ENCODE measurements around the gene MPC1L.
"Not testable (repeated sequence)": the region's sequence is repeated elsewhere in the genome, so short reads cannot be mapped to it uniquely, and the experiment has no call there.

Gene MPC1L

DNA sequence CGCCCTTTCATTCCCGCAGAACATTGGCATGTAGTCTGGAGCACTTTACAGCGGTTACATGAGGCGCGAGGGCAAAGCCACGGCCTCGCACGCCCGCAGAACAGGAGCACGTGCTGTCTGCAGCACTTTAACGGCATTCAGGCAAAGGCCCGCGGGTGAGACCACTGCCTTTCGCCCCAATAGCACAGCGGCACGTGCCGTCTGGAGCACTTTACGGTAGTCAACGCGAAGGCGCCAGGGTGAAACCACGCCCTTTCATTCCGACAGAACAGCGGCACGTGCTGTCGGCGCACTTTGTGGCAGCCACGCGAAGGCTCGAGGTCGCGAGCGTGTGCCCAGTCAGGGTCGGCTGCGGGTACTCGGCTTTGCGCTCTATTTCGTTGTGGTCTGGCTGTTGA lies at the start of gene MPC1L:
TSS of gene MPC1L (plus strand) at position 290 of the 398 bp plus-strand sequence. CDS start 138 bp downstream, outside the sequence.
- DNase-seq = no peak

DNA sequence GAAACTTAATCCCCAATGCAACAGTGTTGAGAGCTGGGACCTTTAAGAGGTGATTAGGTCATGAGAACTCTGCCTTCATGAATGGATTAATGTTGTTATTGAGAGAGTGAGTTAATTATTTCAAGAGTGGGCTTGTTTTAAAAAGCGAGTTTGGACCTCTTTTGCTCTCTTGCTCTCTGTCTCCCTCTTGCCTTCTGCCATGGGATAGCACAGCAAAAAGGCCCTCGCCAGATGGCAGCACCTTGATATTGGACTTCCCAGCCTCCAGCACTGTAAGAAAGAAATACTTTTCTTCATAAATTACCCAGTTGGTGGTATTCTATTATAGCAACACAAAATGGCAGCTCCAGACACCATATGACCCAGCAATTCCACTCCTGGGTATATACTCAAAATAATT lies 49.5 kb upstream of the MPC1L start:
- peak; percentile 16 to 27 for DNase-seq

DNA sequence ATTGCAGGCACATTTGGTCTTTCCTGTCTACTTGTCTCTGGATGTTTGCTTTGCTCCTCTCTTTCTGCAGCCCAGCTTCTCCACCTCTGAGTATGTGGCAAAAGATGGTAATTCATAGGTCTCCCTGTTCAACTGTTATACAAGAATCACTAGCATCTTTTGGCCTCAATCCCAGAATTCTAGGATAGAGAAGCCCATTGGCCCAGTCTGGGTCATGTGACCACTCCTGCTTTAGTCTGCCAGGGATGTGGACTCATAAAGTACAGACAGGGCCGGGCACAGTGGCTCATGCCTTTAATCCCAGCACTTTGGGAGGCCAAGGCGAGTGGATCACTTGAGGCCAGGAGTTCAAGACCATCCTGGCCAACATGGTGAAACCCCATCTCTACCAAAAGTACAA lies 47.8 kb upstream of the MPC1L start:
- DNase-seq = not testable (repeated sequence)

DNA sequence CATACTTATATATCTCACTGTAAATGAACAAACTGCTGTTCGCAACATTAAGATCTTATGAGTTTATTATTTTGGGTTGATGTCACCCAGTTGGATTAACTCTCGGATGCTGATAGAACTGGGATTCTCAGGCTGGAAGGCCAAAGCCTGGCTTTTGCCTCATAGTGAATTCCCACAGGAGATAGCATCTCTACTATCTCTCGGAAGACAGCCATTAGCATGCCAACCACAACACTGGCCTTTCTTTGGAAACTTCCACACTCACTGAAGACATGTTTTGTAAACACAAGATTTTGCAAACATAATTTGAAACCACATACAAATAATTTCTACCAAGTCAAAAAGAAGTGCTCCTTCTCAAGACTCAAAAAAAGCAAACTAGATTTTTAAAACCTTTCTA lies 46.9 kb upstream of the MPC1L start:
- no peak for DNase-seq

DNA sequence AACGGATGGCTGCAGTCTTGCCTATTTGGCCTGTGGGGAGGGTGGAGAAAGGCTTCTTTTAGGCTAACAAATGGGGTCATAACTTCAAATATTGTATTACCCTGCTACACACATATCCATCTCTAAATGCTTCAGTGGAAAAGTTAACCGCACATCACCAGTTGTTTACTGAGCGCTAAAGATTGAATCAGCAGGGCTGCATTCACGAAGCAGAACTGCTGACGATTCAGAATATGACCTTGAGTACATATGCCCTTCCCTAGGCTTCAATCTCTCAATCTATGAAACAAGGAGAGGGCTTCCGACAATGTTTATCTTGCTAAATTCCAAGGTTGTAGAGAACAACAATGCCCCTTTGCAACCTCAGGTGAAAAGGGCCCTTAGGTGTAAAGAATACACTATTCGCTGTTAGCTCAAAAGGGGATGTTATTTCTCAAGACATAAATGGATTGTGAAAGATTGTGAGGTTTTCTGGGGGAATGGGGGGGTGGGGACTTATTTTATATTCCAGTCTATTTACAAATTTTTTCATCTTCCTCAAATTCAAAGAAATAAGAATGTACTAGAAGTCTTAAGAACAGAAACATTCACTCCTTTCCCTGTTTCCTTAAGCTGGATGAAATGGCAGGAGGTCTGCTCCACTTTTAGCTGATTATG lies 45.1 kb upstream of the MPC1L start:
- DNase-seq = no peak

DNA sequence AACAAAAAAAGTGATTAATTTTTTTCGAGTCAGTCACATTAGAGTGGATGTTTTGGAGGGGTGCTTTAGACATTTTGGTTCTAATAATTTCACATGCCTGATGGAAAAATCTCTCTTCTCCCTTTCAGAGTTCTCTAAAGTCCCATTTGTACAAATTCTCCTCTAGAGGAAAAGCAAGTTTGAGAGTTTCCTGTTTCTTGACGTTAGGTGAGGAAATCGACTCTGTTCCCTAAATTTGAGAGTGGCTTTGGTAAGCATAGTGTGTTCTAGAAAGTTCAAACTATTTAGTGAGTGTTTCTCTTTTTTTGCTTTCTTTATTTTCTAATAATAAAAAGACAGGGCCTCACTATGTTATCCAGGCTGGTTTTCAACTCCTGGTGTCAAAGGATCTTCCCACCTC lies 44.1 kb upstream of the MPC1L start:
- DNase-seq = no peak

DNA sequence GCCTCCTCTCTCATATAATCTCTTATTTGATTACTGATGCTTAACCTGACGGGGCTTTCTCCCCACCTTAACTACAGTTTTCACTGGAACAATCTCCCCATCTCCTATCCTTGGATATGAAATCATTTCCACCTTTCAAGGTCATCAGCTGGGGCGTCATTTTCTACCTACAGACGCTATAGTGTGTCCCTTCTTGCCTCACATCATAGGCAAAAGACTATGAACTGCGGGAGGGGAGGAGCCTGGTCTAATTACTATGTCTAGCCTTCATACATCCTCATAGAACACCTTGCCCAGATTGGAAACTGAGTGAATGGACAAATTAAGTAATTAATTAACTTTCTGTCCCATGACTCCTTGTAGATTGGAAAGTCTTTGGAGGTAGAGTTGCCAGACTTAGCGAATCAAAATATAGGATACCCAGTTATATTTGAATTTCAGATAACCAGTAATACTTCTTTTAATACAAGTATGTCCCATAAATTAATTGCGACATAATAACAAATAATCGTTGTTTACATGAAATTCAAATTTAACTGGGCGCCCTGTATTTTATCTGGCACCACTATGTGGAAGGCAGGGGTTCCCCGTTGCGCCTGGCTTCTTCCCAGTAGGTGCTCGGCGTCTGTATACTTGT lies 43.2 kb upstream of the MPC1L start:
- DNase-seq = no peak

DNA sequence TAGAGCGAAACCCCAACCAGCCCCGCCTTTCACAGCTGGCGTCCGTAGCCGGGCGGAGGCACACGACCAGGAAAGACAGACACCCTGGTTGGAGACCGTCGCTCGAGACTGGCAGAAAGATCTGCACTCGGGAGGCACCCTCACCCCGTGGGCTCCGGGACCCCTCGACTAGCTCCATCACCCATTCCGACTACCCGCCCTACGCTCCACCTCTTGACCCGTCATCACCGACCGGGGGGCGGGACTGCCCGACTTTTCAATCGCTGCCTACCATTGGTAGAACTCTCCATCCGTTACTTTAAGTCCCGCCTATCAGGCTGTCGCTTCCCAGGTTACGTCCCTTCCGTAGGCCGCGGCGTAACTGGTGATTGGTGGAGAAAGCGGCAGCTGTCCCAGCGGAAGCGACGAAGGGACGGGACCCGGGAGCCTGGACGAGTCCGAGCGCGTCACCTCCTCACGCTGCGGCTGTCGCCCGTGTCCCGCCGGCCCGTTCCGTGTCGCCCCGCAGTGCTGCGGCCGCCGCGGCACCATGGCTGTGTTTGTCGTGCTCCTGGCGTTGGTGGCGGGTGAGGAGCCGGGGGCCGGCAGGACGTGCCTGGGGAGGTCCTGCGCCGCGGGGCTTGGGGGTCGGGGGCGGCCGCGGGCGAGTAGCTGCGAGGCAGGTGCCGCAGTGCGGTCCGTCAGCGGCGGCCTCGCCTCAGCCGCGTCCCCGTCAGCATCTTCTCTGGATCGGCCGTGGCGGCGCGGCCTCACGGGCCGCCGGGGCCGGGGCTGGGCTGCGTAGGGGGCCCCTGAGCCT lies 42.5 kb upstream of the MPC1L start, which contains the start of gene ATP6AP2:
TSS of gene ATP6AP2 (plus strand) at position 434 of the 799 bp plus-strand sequence. CDS start at position 530, 96 bp downstream.
- DNase-seq = peak; percentile 84 to 87

DNA sequence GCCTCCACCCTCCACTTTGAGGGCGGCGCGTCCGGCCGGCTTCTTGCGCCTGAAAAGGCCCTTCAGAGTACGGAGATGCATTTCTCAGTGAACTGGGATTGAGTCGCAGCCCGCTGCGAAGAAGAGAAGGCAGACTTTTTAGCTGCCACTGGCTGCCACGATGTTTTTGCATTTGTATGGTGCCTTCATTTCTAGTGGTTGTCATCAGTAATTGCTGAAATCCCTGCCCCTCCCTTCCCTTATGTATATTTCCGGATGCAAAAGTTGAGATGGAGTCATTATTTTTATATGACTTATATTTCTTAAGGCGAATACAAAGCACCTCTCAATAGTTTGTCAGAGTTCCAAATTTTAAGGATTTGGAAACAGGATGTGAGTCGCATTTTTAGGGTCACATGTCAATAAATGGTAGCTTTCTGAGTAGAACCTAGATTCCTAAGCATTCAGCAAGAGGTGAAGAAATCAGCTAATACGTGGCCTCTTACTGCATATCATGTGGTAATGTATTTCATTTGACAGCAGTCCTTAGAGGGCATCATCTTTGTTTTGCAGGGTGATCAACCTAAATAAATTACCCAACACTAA lies 41.8 kb upstream of the MPC1L start:
- DNase-seq = no peak

DNA sequence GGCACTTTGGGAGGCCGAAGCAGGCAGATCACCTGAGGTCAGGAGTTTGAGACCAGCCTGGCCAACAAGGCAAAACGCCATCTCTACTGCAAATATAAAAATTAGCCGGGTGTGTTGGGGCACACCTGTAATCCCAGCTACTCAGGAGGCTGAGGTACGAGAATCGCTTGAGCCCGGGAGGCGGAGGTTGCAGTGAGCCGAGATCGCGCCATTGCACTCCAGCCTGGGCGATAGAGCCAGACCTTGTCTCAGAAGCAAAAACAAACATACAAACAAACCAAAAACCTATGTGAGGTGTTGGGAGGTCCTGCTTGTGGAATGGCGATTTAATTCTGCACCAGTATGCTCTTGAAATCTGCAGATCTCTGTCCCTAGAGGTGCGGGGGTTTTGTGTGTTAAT lies 41.0 kb upstream of the MPC1L start:
- DNase-seq = not testable (repeated sequence)

DNA sequence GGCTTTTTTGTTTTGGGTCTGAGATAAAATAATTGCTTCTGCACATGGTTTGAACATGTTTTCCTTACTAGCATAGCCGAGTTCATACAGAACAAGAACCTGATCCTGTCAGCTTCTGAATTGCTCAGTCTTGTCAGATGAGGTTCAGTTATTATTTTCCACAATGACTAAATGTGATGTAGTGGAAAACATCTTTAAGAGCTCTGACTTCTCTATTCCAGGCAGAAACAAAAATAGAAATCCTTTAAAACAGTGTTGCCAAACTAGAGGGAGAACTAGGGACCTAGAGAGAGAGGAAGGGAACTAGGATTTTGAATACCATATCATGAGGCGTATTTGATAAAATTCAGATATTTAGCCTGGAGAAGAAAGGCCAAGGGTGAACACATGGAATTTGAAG lies 40.4 kb upstream of the MPC1L start:
- no peak for DNase-seq

DNA sequence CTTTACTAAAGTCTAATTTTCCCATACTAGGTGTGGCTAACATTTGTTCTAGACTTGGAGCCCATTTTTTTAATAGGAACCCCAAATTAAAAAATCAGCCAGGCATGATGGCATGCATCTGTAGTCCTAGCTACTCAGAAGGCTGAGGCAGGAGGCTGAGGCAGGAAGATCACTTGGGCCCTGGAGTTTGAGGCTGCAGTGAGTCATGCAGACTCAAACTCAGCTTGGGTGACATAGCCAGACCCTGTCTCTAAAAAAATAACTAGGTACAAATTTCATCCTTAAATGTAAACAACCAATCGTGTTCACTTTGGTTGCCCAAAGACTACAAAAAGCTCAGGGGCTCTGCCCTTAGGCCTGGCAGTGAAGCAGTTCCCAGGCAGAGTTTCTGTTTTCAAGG lies 35.6 kb upstream of the MPC1L start:
- DNase-seq = not testable (repeated sequence)

DNA sequence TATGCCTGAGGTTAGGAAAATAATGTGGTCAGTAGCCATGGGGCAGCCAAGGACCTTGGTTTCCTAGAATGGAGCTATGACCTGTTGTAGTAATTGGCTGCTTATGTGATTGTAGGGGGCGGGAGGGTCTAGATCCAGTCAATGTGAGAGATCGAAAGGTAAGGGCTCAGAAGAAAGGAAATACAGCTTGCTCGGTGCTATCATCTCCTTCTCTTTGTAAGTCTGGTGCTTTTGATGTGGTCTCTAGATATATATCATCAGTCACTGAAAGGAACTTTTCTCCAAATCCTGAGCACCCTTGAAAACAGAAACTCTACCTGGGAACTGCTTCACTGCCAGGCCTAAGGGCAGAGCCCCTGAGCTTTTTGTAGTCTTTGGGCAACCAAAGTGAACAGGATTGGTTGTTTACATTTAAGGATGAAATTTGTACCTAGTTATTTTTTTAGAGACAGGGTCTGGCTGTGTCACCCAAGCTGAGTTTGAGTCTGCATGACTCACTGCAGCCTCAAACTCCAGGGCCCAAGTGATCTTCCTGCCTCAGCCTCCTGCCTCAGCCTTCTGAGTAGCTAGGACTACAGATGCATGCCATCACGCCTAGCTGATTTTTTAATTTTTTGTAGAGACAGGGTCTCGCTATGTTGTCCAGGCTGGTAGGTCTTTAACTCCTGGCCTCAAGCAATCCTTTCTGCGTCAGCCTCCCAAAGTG lies 33.5 kb upstream of the MPC1L start:
- DNase-seq = peak; percentile 7 to 16

DNA sequence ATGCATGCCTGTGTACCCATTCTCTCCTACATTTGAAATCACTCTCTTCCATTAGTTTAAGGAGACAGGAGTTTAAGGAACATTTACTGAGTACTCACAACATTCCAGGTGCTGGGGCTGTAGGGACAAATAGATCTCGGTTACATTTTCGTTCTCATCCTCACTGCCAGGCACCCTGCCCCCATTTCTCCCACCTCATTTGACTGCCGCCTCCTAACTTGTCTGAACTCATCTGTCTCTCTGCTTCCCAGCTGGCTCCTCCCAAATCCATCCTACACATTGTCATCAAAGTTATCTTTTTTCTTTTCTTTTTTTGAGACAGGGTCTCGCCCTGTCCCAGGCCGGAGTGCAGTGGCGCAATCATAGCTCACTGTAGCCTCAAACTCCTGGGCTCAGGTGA lies 19.8 kb upstream of the MPC1L start:
- DNase-seq = no peak

DNA sequence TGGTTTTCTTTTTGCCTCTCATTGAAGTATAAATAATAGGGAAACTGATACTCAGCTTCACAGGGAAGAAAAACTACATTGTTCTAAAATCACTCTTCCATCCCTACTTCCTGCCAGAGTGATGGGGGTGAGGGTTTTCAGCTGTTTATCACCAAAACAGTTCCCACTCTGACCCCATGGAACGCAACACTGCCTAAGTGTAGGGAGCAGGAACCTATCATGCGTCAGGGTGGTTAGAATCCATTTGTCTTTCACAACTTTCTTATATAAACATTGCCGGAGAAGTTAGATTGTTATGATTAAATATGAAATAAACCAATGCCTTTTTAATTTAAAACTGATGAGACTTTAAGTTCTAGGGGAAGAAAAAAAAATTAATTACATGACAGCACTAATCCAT lies 15.8 kb upstream of the MPC1L start:
- DNase-seq = no peak

DNA sequence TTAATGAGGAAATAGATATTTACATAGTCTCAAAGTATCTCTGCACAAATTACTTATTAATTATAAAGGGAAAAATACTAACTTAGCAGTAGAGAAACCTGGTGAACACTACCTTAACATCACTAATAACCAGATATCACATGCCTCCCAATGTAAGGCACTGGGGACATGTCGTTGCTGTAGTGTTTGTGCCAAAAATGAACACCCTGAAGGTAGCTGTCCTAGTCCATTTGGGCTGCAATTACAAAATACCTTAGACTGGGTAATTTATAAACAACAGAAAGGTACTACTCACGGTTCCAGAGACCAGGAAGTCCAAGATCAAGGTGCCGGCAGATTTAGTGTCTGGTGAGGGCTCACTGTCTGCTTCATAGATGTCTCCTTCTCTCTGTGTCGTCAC lies 10.7 kb upstream of the MPC1L start:
- no peak for DNase-seq

DNA sequence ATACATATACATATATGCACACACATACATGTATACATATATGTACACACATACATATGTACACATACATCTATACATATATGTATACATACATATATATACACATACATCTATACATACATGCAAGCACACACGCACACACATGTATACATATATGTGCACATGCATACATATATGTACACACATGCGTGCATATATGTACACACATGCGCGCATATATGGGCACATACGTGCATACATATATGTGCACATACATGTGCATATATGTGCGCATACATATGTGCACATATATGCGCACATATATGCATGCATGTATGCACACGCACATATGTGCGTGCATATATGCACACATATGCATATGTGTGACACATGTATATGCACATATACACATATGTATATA lies 7.3 kb upstream of the MPC1L start:
- no peak for DNase-seq

DNA sequence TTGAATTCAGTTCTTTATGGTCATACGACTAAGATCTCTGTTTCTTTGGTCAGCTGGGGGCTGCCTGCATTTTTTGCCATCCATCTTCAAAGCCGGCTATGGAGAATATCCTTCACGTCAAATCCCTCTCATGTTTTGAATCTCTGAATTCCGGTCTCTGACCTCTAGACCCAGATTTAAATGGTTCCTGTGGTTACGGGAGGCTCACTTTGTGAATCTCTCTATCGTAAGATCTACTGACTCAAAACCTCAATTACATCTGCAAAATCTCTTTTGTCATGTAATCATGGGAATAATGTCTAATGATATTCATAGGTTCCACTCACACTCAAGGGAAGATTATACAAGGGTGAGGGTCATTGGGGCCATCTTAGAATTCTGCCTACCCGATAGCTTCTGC lies 5.7 kb upstream of the MPC1L start:
- no peak for DNase-seq

DNA sequence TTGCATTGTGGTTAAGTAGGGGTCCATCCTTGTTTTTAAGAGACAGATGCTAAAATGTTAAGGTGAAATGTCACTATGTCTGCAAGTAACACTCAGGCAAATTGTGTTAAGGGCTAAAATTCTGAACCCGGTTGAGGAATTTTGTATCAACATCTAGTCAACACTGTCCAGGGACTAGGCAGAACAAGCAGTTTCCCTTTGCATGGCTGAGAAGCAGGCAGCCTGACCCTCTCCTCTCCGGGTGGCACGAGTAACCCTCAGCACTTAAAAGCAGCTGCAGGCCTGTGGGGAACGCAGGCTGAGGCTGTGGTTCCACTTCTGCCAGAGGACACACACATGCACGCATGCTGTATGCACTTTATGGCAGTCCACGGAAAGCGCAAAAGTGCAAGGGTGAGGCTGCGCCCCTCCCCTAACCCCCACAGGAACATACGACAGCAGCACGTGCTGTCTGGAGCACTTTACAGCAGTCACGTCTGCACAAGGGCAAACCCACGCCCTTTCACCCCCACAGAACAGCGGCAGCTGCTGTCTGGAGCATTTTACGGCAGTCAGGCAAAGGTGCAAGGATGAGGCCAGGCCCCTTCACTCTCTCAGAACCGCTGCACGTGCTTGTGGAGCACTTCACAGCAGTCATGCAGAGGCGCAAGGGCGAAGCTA lies 619 bp upstream of the MPC1L start:
- DNase-seq = no peak

DNA sequence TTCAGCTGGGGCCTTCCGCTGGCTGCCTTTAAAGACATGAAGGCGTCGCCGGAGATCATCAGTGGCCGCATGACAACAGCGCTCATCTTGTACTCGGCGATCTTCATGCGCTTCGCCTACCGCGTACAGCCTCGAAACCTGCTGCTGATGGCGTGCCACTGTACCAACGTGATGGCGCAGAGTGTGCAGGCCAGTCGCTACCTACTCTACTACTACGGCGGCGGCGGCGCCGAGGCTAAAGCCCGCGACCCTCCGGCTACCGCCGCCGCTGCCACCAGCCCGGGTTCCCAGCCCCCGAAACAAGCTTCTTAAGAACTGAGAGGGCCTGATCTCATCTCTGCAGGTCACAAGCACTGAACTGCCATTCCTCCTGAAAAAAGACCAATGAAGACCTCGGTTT lies 437 bp downstream of the MPC1L start:
- no peak for DNase-seq

DNA sequence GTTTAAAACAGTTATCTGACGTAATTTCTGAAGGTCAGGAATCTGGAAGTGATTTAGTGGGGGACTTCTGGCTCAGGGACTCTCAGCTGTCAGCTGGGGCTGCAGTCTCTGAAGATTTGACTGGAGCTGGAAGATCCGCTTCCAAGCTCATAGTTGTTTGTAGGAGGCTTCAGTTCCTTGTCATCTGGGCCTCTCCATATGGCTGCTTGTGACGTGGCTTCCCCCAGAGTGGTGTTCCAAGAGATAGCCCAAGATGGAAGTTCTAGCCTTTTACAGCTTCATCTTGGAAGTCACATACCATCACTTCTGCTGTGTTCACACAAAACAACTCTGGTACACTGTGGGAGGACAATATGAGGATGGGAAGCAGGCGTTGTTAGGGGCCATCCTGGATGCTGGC lies 2.1 kb downstream of the MPC1L start:
- no peak for DNase-seq

DNA sequence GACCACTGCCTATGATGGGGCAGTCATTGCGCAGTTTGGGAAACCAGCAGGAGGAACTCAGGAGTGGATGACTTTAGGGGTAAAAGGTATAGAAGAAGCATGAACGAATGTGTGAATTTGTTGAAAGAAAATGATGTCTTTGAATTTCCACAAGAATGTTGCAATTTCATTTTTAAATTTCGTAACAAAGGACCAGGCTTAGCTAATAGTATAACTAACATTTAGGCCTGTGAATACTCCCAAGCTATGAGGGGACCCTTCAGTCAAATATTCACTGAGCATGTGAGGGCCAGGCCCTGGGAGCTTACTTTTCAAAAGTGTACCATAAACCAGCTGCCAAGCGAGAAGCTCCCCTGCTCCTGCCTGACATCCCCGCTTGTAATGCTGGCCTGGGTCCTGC lies 5.3 kb downstream of the MPC1L start:
- DNase-seq = no peak
